Measurements from ENCODE around the gene SLX9. TPM values are rescaled to one million over a fixed set of nuclear protein-coding genes. Genes with fewer than 3 reads are reported as not detected.

The SLX9 gene
- total and polyA plus RNA-seq, 5 donors from 2014 or later, result 7.6 to 21.8 (median 10.1) TPM

- H3K4me3 Mint-ChIP-seq, result no peak overlapping the region
- H3K36me3 ChIP-seq (ENCODE audit: control insufficient read depth, insufficient read depth, low read length), result peaks cover 1% of the 10 kb centered on the region
- H3K27me3 Mint-ChIP-seq, result no peaks in the 10 kb centered on the region
- H3K9me3 Mint-ChIP-seq, result peaks cover 0 to 2% (median 0%) of the 10 kb centered on the region in 7 donors
- H3K4me3 ChIP-seq (ENCODE audit: low read depth, low read length), result no peak overlapping the region
- H3K4me1 ChIP-seq (ENCODE audit: control insufficient read depth, insufficient read depth, low read length, poor library complexity, severe bottlenecking), result peaks cover 51% of the 10 kb centered on the region
- no peak overlapping the region for H3K27ac Mint-ChIP-seq
- no peak for ATAC-seq (ENCODE audit: low read depth in 2 of 2)
- no peak overlapping the region for H3K27ac ChIP-seq (ENCODE audit: insufficient read depth, low read length, poor library complexity, severe bottlenecking)
- no peaks in the 10 kb centered on the region for H3K27me3 ChIP-seq (ENCODE audit: control insufficient read depth, insufficient read depth, low read length)
- H3K36me3 Mint-ChIP-seq, result peaks cover 10% of the 10 kb centered on the region
- DNase-seq, result no peak
- no peaks in the 10 kb centered on the region for H3K9me3 ChIP-seq (ENCODE audit: control insufficient read depth in 2 of 2, low read length in 2 of 2)
- H3K4me1 Mint-ChIP-seq, result peaks cover 10 to 53% (median 22%) of the 10 kb centered on the region in 4 donors
Measured at GRCh38 chr21:44967082-44968047, 27.5 kb downstream of the SLX9 start.

- Histone ChIP-seq H3K27me3 (ENCODE audit: control insufficient read depth, insufficient read depth, low read length) (no peaks in the 10 kb centered on the region), H3K4me3 (ENCODE audit: low read depth, low read length) (no peak overlapping the region), H3K9me3 (ENCODE audit: control insufficient read depth in 2 of 2, low read length in 2 of 2) (no peaks in the 10 kb centered on the region), H3K36me3 (ENCODE audit: control insufficient read depth, insufficient read depth, low read length) (no peaks in the 10 kb centered on the region), H3K4me1 (ENCODE audit: control insufficient read depth, insufficient read depth, low read length, poor library complexity, severe bottlenecking) (peaks cover 51% of the 10 kb centered on the region), H3K27ac (ENCODE audit: insufficient read depth, low read length, poor library complexity, severe bottlenecking) (no peak overlapping the region)
- H3K27me3 Mint-ChIP-seq, result no peaks in the 10 kb centered on the region
- ATAC-seq (ENCODE audit: low read depth in 2 of 2) (no peak), DNase-seq (no peak)
- H3K36me3 Mint-ChIP-seq, result peaks cover 9% of the 10 kb centered on the region
- H3K9me3 Mint-ChIP-seq, result peaks cover 0 to 2% (median 0%) of the 10 kb centered on the region in 7 donors
- H3K4me1 Mint-ChIP-seq, result peaks cover 10 to 45% (median 19%) of the 10 kb centered on the region in 4 donors
- peak overlapping the region in 3 of 4 donors; percentile 33 to 78 (median 53) for H3K4me3 Mint-ChIP-seq
- H3K27ac Mint-ChIP-seq, result peak overlapping the region; percentile 61 to 90 (median 84)
Measured at GRCh38 chr21:44969066-44969670, 29.3 kb downstream of the SLX9 start.

DNA sequence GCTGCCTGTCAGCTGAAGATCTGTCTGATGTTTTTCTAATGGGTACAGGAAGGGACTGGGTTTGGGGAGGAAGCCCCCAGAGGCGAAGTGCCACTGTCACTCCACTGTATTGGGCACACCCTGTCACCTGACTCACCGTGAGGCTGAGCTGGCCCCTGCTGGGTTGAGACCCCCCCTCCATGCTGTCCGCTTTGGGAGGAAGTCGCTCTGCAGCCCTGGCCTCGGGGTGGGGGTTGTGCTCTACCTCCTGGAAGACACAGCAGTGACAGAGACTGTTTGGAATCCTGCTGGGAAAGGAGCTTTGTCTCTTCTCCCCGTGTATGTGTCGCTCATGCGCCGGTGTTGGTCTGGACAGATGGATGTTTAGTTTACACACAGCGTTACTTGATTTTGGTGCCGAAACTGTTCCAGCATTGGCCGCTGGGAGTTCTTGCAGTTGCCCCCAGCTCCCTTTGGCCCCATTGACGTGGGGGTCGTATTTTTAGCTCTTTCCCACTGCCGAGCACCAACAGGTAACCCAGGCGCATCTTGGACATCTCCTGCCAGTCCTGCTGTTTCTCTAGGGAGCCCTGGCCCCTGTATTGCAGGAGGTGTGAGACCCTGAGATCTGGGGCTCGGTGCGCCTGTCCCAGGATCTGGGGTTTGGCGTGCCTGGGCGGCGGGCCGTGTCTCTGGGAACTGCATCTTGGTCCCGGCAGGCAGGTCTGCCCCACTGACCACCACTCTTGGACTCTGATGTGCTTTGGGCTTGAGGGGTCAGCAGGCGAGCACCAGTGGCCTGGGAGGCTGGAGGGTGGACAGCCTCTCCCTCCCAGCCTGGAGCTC is 30.3 kb downstream of the SLX9 start:
- Mint-ChIP-seq H3K4me3 (peak overlapping the region in 3 of 4 donors; percentile 33 to 78 (median 53)), H3K27me3 (no peaks in the 10 kb centered on the region)

GRCh38 chr21:44970766-44971671 is 31.2 kb downstream of the SLX9 start:
- Mint-ChIP-seq H3K36me3 (peaks cover 7% of the 10 kb centered on the region), H3K9me3 (no peaks in the 10 kb centered on the region), H3K4me3 (no peak overlapping the region), H3K27me3 (no peaks in the 10 kb centered on the region), H3K4me1 (peaks cover 0 to 29% (median 9%) of the 10 kb centered on the region in 4 donors), H3K27ac (no peak overlapping the region)
- Histone ChIP-seq H3K27me3 (ENCODE audit: control insufficient read depth, insufficient read depth, low read length) (no peaks in the 10 kb centered on the region), H3K4me3 (ENCODE audit: low read depth, low read length) (no peak overlapping the region), H3K9me3 (ENCODE audit: control insufficient read depth in 2 of 2, low read length in 2 of 2) (no peaks in the 10 kb centered on the region), H3K27ac (ENCODE audit: insufficient read depth, low read length, poor library complexity, severe bottlenecking) (no peak overlapping the region), H3K36me3 (ENCODE audit: control insufficient read depth, insufficient read depth, low read length) (no peaks in the 10 kb centered on the region), H3K4me1 (ENCODE audit: control insufficient read depth, insufficient read depth, low read length, poor library complexity, severe bottlenecking) (peaks cover 36% of the 10 kb centered on the region)
- DNase-seq, result no peak
- ATAC-seq (ENCODE audit: low read depth in 2 of 2), result no peak

More for the DNA sequence above, 30.3 kb downstream of the SLX9 start:
- Mint-ChIP-seq H3K27ac (peak overlapping the region in 2 of 3 donors; percentile 84 to 90), H3K36me3 (peaks cover 11% of the 10 kb centered on the region), H3K4me1 (peaks cover 4 to 37% (median 14%) of the 10 kb centered on the region in 4 donors), H3K9me3 (no peaks in the 10 kb centered on the region)
- no peaks in the 10 kb centered on the region for H3K9me3 ChIP-seq (ENCODE audit: control insufficient read depth in 2 of 2, low read length in 2 of 2)
- peaks cover 45% of the 10 kb centered on the region for H3K4me1 ChIP-seq (ENCODE audit: control insufficient read depth, insufficient read depth, low read length, poor library complexity, severe bottlenecking)
- no peak overlapping the region for H3K4me3 ChIP-seq (ENCODE audit: low read depth, low read length)
- DNase-seq (peak in 1 of 3 donors; percentile 66), ATAC-seq (ENCODE audit: low read depth in 2 of 2) (peak; percentile 44 to 62)
- H3K27ac ChIP-seq (ENCODE audit: insufficient read depth, low read length, poor library complexity, severe bottlenecking), result no peak overlapping the region
- no peaks in the 10 kb centered on the region for H3K36me3 ChIP-seq (ENCODE audit: control insufficient read depth, insufficient read depth, low read length)
- no peaks in the 10 kb centered on the region for H3K27me3 ChIP-seq (ENCODE audit: control insufficient read depth, insufficient read depth, low read length)

DNA sequence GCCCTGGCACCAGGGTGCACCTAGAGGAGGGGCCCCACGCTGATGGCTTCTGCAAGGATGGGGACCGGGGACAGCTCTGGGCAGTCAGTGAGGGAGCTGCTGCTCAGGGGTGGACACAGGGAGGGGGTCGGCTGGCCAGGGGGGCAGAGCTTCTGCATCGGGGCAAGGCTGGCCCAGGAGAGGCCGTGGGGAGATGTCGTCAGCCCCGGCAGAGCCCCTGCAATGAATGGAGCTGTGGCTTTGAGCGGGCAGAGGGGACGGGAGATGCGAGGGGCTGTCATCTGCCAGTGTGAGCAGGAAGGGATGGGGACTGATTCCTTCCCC is 31.8 kb downstream of the SLX9 start:
- no peak for ATAC-seq (ENCODE audit: low read depth in 2 of 2)
- H3K36me3 Mint-ChIP-seq, result peaks cover 7% of the 10 kb centered on the region
- no peak overlapping the region for H3K27ac ChIP-seq (ENCODE audit: insufficient read depth, low read length, poor library complexity, severe bottlenecking)
- no peaks in the 10 kb centered on the region for H3K27me3 Mint-ChIP-seq
- DNase-seq, result no peak
- H3K36me3 ChIP-seq (ENCODE audit: control insufficient read depth, insufficient read depth, low read length), result no peaks in the 10 kb centered on the region
- peak overlapping the region in 2 of 3 donors; percentile 26 to 65 for H3K27ac Mint-ChIP-seq
- peaks cover 30% of the 10 kb centered on the region for H3K4me1 ChIP-seq (ENCODE audit: control insufficient read depth, insufficient read depth, low read length, poor library complexity, severe bottlenecking)
- H3K27me3 ChIP-seq (ENCODE audit: control insufficient read depth, insufficient read depth, low read length), result no peaks in the 10 kb centered on the region
- no peaks in the 10 kb centered on the region for H3K9me3 Mint-ChIP-seq
- H3K4me3 ChIP-seq (ENCODE audit: low read depth, low read length), result no peak overlapping the region
- no peaks in the 10 kb centered on the region for H3K9me3 ChIP-seq (ENCODE audit: control insufficient read depth in 2 of 2, low read length in 2 of 2)
- H3K4me1 Mint-ChIP-seq, result peaks cover 0 to 23% (median 9%) of the 10 kb centered on the region in 4 donors
- no peak overlapping the region for H3K4me3 Mint-ChIP-seq

- no peak overlapping the region for H3K4me3 ChIP-seq (ENCODE audit: low read depth, low read length)
- no peaks in the 10 kb centered on the region for H3K27me3 ChIP-seq (ENCODE audit: control insufficient read depth, insufficient read depth, low read length)
- H3K9me3 Mint-ChIP-seq, result no peaks in the 10 kb centered on the region
- H3K9me3 ChIP-seq (ENCODE audit: control insufficient read depth in 2 of 2, low read length in 2 of 2), result no peaks in the 10 kb centered on the region
- peaks cover 23% of the 10 kb centered on the region for H3K4me1 ChIP-seq (ENCODE audit: control insufficient read depth, insufficient read depth, low read length, poor library complexity, severe bottlenecking)
- ATAC-seq (ENCODE audit: low read depth in 2 of 2), result no peak
- no peaks in the 10 kb centered on the region for H3K27me3 Mint-ChIP-seq
- DNase-seq, result no peak
- H3K4me3 Mint-ChIP-seq, result no peak overlapping the region
- H3K27ac ChIP-seq (ENCODE audit: insufficient read depth, low read length, poor library complexity, severe bottlenecking), result no peak overlapping the region
- no peaks in the 10 kb centered on the region for H3K36me3 ChIP-seq (ENCODE audit: control insufficient read depth, insufficient read depth, low read length)
- H3K4me1 Mint-ChIP-seq, result peaks cover 0 to 21% (median 9%) of the 10 kb centered on the region in 4 donors
- peaks cover 7% of the 10 kb centered on the region for H3K36me3 Mint-ChIP-seq
- H3K27ac Mint-ChIP-seq, result no peak overlapping the region
Measured at GRCh38 chr21:44972301-44972814, 32.5 kb downstream of the SLX9 start.
